Measurements from ENCODE around the gene PSAP.

Gene PSAP

DNA sequence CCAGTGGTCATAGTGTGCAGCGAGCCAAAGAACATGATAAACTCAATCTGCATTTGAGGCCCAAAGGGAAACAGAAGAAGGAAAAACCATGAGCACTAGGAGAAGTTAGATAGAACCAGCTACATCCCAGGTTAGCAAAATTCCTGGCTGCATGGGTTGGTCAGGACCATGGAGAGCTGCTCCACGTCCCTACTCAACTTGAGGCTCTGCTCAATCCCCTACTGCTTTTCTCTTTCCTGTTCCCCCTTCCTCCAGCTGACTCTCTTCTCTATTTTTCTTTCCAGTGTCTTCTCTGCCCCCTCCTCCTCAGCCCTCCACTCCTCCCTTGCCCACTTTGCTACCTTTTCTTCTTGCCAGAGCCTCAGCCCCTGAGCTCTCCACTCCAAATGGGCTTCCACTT is 55.8 kb downstream of the PSAP start:
- DNase-seq (ENCODE audit: extremely low read depth, low read depth) = no peak
- TF ChIP-seq, protein P1, sequence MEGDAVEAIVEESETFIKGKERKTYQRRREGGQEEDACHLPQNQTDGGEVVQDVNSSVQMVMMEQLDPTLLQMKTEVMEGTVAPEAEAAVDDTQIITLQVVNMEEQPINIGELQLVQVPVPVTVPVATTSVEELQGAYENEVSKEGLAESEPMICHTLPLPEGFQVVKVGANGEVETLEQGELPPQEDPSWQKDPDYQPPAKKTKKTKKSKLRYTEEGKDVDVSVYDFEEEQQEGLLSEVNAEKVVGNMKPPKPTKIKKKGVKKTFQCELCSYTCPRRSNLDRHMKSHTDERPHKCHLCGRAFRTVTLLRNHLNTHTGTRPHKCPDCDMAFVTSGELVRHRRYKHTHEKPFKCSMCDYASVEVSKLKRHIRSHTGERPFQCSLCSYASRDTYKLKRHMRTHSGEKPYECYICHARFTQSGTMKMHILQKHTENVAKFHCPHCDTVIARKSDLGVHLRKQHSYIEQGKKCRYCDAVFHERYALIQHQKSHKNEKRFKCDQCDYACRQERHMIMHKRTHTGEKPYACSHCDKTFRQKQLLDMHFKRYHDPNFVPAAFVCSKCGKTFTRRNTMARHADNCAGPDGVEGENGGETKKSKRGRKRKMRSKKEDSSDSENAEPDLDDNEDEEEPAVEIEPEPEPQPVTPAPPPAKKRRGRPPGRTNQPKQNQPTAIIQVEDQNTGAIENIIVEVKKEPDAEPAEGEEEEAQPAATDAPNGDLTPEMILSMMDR (IDR thresholded peaks at IDR 0.05; ENCODE audit: low read depth, low read length) = no peak

DNA sequence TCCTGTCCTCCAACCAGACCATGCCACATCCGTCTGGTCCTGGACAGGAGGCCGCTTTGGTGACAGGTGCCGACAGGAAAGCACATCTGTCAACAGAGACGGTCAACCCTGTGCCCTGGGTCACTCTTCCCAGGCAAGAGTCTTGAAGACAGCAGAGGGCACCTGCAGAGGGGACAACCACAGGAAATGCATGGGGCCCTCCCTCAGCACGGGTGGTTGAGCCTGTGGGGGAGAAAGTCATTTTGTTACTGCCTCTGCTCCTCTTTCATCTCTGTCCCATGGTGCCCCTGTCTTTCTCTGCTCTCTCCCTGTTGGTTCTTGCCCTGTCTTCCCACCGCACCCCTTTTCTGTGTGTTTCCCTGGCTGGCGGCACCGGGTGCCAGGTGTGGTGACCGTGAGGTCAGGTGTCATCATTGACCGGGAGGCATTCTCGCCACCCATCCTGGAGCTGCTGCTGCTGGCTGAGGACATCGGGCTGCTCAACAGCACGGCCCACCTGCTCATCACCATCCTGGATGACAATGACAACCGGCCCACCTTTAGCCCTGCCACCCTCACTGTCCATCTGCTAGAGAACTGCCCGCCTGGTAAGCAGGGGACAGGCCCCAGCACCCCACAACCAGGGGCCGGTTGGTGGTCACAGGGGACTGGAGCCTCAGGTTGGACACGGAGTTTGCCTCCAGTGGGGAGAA is 60.2 kb downstream of the PSAP start:
- DNase-seq (ENCODE audit: extremely low read depth, low read depth) = no peak
- TF ChIP-seq, protein P1 (IDR thresholded peaks at IDR 0.05; ENCODE audit: low read depth, low read length) = no peak

DNA sequence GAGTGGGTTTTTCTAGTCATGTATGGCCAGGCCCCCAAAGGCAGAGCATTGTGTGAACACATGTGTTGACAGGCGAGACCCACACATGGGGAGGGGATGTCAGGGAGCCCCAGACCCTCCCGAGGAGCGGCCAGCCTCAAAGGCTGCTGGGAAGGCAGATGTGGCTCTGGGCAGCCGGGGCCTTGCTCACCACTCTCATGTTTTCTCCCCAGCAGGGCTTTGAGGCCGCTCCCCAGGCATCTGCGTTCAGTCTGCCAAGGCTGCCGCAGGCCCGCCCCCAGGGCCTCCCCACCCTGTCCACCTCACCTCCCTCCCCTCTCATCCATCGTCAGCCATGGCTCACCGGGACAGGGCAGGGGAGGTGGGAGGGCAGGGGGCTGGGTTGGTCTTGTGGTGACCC is 61.2 kb downstream of the PSAP start:
- no peak for DNase-seq (ENCODE audit: extremely low read depth, low read depth)
- TF ChIP-seq, protein P1 (IDR thresholded peaks at IDR 0.05; ENCODE audit: low read depth, low read length) = no peak

DNA sequence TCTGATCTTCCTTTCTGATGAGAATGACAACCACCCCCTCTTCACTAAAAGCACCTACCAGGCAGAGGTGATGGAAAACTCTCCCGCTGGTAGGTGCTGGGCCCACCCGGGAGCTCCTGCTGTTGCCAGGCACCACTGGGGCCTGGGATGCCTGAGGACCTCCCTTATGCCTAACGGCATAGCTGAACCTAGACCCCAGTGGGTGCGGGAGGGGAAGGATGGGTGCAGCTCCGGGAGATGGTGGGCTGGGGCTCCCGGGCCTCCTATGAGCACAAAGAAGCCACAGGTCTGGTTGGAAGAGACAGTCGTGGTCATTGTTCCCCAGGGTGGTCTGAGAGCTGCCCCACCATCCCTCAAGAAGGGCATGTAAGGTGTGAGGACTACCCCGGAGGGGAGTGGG is 62.1 kb downstream of the PSAP start:
- TF ChIP-seq, protein P1 (IDR thresholded peaks at IDR 0.05; ENCODE audit: low read depth, low read length) = no peak
- DNase-seq (ENCODE audit: extremely low read depth, low read depth) = no peak

DNA sequence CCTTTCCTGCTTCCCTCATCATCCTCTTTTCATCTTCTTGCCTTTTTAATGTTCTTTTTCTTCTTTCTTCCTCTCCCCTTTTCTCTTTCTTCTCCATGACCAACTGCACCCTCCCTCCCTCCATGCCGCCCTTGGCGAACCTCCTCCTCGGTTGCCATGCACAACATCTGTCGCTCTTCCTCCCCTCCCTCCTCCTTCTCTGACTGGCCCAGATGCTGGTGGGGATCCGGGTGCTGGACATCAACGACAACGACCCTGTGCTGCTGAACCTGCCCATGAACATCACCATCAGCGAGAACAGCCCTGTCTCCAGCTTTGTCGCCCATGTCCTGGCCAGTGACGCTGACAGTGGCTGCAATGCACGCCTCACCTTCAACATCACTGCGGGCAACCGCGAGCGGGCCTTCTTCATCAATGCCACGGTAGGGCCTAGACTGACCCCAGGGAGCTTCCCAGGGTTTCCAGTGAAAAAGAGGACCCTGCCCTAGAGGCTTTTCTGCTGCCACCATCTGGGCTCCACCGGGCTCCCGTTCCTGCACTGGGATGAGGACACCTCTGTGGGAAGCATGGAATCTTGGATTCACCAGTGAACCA is 66.3 kb downstream of the PSAP start:
- TF ChIP-seq, protein P1 (IDR thresholded peaks at IDR 0.05; ENCODE audit: low read depth, low read length) = no peak
- no peak for DNase-seq (ENCODE audit: extremely low read depth, low read depth)

DNA sequence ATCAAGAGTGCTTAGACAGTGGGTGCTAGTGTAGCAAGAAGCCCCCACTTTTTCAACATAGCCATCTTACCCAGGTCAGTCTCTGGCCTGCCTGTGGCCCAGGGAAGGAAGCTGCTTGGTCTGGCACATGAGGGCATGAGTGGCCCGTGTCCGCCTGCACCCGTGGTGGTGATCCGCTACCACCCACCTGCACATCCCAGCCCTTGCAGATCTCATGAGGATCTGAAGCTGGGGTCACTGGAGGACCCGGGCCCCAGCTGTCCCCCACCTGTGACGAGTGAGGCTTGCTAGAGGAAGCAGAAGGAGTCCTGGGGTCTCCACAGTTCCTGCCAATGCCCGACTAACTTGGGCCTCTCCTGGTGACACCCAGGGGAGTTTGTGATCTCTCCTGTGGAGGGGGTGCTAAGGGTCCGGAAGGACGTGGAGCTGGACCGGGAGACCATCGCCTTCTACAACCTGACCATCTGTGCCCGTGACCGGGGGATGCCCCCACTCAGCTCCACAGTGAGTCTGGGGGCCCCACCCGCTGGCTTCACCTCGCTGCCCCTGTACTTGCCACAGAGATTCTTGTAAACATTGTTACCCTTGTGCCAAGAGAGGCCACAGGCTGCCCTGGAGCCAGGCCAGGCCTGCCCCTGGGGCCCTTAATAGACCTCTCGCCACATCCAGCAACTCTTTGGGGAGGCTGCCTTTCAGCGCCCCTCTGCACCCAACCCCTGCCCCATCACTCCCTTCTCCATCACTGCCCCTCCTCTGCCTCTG is 67.0 kb downstream of the PSAP start:
- TF ChIP-seq, protein P1 (IDR thresholded peaks at IDR 0.05; ENCODE audit: low read depth, low read length) = no peak
- DNase-seq (ENCODE audit: extremely low read depth, low read depth) = no peak

DNA sequence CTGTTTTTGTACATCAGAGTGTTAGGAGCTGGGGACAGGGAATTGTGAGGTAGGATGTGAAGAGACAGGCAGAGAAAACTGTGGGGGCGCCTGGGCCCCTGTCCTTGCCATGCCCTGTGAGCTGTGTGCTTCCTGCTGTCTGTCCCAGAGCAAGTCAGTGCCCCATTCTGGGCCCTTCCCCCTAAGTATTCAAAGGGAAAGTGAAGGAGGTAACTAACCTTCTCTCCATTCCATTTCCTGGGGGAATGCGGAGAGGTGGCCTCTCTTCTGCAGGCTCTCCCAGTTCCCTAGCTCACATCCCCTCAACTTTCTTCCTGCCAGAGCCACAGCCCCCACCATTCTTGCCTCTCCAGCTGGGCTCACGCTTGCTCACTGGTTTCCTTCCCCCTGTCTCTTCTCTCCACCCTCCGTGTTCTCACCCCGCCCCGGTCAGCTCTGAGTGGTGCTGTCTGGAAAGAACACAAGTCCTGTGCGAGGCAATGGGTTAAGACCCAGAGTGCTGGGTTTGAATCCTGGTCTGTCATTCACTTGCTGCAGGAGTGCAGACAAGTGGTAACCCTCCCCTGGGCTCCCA is 68.0 kb downstream of the PSAP start:
- TF ChIP-seq, protein P1 (IDR thresholded peaks at IDR 0.05; ENCODE audit: low read depth, low read length) = no peak
- no peak for DNase-seq (ENCODE audit: extremely low read depth, low read depth)
